HT1080 (cell line): Measurements from ENCODE around the gene F2R. TPM values are rescaled to one million over a fixed set of nuclear protein-coding genes. Genes with fewer than 3 reads are reported as not detected.
"Not testable (repeated sequence)": the region's sequence is repeated elsewhere in the genome, so short reads cannot be mapped to it uniquely, and the experiment has no call there.

ENCODE experiments used
- DNase-seq: peaks from one replicate; pipeline ENCODE4 v3.0.0-alpha.2; 2015; ENCODE audit warnings: low read depth
- small RNA-seq: library from RNA; depleted of rRNA; stranded (forward); fragments of <200 nt; gene quantifications from one replicate; pipeline ENCODE3, GENCODE V24; 2014
- total RNA-seq: library from RNA; depleted of rRNA; stranded (reverse); fragments of >200 nt; shearing (Covaris generic); gene quantifications from 2 replicates; pipeline ENCODE4 v1.2.3, GENCODE V29; 2014; rRNA removed

F2R gene
- total RNA-seq, 1 experiment from 2014 or later: 18.6 TPM

DNA sequence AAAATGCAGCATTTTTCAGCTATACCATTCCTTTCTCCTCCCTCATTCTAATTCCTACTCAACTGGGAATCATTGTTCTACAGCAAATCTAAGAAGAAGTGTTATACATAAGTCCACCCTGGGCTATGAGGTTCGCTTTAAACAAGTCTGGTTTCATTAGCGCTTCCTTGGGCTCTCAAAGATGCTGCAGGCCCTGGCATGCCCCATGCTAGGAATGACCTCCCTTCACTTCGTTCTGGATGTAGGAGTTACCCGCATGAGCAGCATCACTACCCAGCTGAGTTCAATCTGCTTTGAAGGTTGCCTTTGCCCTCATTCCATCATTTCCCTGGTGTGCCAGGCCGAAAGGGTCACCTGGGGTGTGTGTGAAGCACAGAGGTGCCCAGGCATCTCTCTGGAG is 35.4 kb downstream of the F2R start:
- no peak for DNase-seq

DNA sequence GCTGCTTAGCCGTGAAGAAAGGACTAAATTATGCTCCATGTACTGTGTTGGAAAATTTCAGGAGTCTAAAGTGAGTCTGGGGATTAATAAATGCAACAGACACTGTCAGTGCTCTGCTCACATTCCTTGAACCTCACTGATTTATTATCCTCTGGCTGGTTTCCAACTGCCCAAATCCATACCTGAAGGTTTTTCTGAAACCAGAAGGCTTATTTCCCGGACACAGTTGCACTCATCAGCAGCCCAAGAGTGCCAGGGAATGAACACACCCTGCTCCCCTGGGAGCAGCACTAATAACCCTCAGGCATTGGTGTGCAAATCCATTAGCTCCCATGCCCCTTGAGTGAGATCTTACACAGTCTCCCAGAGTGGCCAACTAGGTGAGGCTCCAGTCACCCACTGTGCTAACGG is 38.7 kb downstream of the F2R start:
- DNase-seq: no peak

DNA sequence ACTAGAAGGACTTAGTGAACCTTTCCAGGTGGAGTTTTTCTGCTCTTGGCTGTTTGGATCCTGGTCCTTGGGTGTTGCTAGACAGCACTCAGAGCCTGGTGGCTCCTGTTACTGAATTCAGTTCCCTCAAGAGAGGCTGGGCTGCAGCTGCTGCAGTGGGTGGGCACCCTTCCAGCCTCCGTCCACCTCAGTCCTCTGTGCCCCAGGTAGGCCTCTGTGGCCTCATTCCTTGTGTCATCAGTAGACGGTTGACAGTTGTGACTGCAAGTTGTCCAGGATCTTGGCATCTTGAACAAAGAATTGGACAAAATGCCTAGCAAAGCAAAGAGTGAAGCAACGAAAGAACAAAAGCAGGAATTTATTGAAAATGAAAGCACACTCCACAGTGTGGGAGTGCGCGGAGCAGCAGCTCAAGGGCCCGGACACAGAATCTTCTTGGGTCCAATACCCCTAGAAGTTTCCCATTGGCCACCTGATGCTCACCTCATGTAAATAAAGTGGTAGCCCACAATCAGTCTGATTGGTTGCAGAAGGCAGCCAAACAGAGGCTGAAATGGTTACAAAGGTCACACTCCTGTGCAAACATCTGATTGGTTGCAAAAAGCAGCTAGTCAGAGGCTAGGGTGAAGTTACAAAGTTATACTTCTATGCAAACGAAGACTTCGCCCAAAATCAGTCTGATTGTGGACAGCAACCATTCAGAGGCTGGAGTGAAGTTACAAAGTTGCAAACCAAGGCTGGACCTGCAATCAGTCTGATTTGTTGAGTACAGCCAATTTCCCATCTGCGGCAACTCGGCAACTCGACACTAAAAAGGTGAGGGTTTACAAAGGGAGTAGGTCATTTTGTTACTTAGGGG is 40.1 kb downstream of the F2R start:
- DNase-seq: no peak

DNA sequence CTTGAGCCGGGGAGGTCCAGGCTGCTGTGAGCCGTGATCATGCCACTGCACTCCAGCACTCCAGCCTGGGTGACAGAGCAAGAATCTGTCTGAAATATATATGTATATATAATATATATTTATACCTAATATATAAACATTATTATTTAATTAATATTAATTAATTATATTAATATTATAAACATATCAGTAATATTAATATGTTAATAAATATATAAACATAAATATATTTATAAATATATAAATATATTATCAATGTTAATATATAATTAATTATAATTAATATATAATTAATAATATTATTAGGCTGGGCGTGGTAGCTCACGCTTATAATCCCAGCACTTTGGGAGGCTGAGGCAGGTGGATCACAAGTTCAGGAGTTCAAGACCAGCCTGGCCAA is 41.1 kb downstream of the F2R start:
- no peak for DNase-seq

DNA sequence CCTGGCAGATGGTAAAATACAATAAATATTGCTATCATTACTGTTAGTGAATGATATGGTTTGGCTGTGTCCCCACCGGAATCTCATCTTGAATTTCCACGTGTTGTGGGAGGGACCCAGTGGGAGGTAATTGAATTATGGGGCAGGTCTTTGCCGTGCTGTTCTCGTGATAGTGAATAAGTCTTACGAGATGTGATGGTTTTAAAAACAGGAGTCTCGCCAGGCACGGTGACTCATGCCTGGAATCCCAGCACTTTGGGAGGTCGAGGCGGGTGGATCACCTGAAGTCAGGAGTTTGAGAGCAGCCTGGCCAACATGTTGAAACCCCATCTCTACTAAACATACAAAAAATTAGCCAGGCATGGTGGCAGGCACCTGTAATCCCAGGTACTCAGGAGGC is 45.2 kb downstream of the F2R start:
- not testable (repeated sequence) for DNase-seq

DNA sequence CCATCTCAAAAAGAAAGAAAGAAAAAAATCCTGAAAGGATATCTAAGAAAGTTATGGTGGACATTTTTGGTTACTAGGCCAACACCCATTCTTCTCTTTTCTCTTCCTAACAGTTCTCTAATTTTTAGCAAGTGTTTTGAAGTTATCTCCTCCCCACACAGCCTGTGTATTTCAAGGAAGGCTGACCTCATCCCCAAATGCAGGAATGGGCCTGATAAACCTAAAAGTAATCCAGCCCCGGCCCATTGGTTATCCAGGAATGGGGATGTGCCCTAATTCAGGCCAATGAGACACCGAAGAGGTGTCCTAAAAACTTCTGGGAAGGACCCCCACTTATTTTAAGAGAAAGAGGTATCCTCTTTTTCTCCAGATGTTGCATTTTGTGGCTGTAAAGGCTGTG is 46.6 kb downstream of the F2R start:
- DNase-seq: no peak

DNA sequence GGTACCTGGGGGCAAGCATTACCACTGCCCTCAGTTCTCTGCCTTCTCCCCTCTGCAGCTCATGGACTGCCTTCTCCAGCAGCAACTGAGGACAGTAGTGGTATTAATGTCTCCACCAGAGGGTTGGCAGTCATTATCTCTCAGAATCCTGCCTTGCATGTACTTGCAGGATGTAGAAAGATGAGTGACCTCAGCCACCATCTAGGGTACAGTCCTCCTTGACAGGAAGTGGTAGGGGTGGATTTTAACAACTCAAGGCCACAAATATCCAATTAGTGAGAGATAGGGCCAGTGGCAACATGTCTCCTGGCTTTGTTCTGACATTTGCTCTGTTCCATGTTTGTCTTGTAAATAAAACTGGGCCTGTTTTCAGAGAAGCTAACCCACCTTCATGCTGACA is 47.2 kb downstream of the F2R start:
- no peak for DNase-seq

DNA sequence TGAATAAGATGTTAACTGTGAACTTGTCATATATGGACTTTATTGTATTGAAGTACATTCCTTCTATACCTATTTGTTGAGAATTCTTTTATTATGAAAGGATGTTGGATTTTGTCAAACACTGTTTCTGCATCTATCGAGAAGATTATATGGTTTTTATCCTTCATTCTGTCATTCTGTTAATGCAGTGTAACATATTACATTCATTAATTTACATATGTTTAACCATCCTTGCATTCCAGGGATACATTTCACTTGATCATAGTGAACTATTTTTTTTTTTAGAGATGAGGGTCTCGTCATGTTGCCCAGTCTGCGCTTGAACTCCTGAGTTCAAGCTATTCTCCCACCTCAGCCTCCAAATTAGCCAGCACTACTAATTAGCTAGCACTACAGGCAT is 48.4 kb downstream of the F2R start:
- DNase-seq: no peak

DNA sequence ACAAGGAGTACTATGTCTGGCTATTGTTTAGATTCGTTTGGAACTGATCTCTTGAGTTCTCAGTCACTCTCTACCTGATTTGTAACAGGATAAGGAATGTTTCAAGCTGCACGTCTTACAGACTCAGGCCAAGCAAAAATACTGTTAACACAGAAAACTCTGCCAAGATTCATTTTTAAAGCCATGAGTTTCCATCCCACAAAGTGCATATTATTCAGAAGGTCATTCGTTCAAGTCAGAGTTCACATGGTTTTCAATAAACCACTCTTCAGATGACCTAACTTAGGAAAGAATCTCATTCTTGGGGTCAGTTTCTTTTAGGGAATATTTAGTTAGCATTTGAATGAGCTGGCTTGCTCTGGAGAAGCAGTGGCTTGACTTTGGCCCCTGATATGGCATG is 49.3 kb downstream of the F2R start:
- no peak for DNase-seq

DNA sequence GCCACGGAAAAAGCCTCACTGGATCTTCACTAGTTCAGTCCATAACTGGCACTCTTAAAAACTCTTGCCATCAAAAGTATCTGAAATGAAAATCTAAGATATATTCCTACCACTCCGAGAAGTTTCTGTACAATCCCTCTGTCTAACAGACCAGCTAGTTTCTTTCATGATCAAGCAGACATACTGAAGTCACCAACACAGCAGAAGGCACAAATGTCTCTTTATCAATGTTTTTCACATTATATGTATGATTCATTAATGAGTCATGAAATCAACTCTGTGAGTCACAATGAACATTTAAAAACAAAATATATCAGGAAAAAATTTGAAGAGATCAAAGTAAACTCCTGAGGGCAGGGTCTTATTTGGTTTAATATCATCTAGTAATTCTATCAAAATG is 50.8 kb downstream of the F2R start:
- DNase-seq: peak; percentile 55

DNA sequence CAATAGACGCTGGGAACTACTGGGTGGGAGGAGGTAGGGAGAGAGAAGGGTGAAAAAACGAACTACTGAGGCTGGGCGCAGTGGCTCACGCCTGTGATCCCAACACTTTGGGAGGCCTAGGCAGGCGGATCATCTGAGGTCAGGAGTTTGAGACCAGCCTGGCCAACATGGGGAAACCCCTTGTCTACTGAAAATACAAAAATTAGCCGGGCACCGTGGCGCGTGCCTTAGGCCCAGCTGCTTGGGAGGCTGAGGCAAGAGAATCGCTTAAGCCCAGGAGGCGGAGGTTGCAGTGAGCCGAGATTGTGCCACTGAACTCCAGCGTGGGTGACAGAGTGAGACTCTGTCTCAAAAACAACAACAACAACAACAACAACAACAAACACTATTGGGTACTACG is 55.1 kb downstream of the F2R start:
- not testable (repeated sequence) for DNase-seq

DNA sequence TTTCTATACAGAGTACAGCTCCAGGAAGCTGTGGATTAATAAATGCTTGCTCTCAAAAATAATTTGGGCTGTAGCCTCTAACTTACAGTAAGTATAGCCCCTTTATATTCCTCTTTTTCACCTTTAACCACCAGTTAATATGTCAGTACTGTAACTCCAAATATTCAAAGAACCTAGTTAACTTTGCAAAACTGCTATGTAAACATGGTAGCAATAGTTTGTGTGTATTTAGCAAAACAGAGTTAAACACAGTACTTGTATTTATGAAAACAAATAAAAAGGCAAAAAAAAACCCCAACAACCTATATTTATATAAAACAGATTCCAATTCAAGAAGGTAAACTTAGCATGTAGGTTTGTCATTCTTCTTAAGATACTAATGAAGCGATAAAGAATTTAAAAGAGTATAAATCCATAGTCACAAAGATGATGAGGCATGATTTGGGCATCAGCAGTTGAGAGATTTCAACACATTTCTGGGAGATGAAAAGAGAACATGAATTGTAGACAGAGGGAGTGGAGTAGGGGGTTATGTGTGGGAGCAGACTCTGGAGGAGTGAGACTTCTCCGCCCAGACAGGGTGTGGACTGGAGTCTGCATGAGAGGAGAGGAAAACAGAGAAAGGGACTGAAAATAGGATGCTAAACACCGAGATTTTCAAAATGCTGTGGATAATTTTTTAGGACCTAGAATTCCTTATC is 55.9 kb downstream of the F2R start:
- no peak for DNase-seq

DNA sequence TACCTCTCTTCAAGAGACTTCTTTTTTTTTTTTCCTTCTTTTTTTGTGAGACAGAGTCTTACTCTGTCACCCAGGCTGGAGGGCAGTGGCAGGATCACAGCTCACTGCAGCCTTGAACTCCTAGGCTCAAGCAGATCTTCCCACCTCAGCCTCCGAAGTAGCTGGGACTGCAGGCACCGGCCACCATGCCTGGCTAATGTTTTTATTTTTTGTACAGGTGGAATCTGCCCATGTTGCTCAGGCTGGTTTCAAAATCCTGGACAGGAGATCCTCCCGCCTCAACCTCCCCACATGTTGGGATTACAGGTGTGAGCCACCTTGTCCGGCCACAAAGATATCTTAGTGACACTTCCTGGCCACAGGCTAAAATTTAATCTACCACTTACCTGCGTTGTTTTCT is 60.0 kb downstream of the F2R start:
- DNase-seq: no peak

DNA sequence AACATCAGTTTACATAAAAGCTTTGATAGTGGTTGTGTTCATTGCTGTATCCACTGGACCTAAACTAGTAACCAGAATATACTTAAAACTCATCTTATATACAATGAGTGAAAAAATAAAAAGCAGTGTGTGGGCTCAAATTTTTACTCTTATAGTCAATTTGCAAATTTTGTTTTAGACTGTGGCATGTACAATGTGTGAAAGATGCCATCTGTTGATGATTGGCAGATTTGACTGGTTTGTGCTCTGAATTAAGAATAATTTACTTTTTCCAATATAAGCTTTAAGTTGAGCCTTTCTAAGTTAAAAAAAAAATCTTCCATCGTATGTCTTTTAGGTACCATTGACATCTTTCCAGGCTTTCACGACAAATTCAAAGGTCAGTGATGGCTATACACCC is 60.5 kb downstream of the F2R start:
- DNase-seq: no peak

DNA sequence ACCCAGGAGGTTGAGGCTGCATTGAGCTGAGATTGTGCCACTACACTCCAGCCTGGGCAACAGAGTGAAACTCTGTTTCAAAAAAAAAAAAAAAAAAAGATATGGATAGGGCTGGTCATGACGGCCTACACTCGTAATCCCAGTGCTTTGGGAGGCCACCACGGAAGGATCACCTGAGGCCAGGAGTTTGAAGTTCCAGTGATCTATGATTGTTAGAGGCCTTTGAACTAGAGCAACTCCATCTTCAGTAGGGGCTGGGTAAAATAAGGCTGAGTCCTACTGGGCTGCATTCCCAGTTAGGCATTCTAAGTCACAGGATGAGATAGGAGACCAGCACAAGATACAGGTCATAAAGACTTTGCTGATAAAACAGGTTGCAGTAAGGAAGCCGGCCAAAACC is 64.7 kb downstream of the F2R start:
- DNase-seq: not testable (repeated sequence)

DNA sequence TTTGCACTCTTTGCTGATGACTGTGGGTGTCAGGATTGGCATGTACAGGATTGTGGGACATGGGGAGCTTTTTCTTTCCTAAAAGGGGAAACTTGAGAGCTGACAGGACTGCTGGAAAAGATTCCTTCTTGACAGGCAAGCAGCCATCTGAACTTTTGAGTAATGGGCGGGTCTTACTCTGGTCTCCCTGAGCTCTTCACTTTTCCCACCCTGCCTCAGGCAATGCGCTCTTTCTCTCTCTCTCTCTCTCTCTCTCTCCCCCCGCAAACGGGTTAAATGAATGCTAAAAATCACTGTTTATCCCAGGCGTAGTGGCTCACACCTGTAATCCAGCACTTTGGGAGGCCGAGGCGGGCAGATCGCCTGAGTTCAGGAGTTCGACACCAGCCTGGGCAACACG is 65.8 kb downstream of the F2R start:
- DNase-seq: no peak

DNA sequence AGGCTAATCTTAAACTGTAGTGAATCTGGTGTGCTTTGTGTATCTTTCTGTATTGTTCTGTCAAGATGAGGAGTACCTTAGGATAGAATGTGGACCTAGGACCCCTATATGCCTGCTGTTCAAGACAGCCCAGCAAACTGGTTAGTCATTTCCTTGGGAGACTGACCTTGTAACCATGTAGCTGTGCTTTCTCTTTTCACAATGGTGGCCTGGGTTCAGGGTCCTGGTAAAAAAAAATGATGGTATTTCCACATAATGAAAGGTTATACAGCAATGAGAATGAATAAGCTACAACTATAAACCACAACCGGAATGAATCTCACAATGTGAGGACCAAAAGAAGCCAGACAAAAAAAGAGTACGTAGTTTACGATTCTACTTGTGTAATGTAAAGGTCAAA is 66.5 kb downstream of the F2R start:
- DNase-seq: peak; percentile 81

Small RNAs within 50 kb of the gene (small RNA-seq; reads per million reads assigned to genes)
- not detected for gene RF02154
- not detected for gene RF02155

Other genes starting within 250 kb of the F2R start
- 2.8 and 4.1 TPM in 2 replicates for gene F2RL2, start 92.7 kb upstream of the F2R start, total RNA-seq
- gene F2RL1, start 102.9 kb downstream of the F2R start, total RNA-seq: 20.1 and 25.9 TPM in 2 replicates
- not detected in 2 replicates for gene S100Z, start 133.9 kb downstream of the F2R start, total RNA-seq
- 0.10 and 0.20 TPM in 2 replicates for gene CRHBP, start 236.9 kb downstream of the F2R start, total RNA-seq